CD14-positive monocyte (primary cell): ENCODE data around the gene UGT8. TPM values are rescaled to one million over a fixed set of nuclear protein-coding genes. Genes with fewer than 3 reads are reported as not detected.

ENCODE experiments used
- DNase-seq, 3 donors: peaks; one replicate each; pipeline ENCODE4 v3.0.0-alpha.2; 2011 to 2022
- H2AFZ ChIP-seq: 2 replicates; pipeline ENCODE4 v1.6.0; 2012; ENCODE audit warnings: mild to moderate bottlenecking, low read depth, low read length, inconsistent platforms; ENCODE audit not compliant: insufficient read depth, poor library complexity, severe bottlenecking
- H3K27ac ChIP-seq, 2 donors: 1 replicate in 1 of 2; 2 replicates in 1 of 2; pipeline ENCODE4 v1.5.1; 2012 to 2013; ENCODE audit warnings: low read length in 2 of 2, control low read depth in 1 of 2, inconsistent platforms in 1 of 2, low read depth in 1 of 2, mild to moderate bottlenecking in 1 of 2
- H3K27me3 ChIP-seq, 2 donors: one replicate each; pipeline versions ENCODE4 v1.6.0 to v1.6.1; 2011 to 2013; ENCODE audit warnings: low read length in 2 of 2; ENCODE audit not compliant: control insufficient read depth in 2 of 2, insufficient read depth in 2 of 2
- H3K36me3 ChIP-seq, 2 donors: replicated peaks in 1 of 2; 1 replicate in 1 of 2; 2 replicates in 1 of 2; pipeline versions ENCODE4 v1.5.1 to v1.6.1; 2012 to 2013; ENCODE audit warnings: low read length in 2 of 2, control low read depth in 1 of 2, inconsistent platforms in 1 of 2, mild to moderate bottlenecking in 1 of 2; ENCODE audit not compliant: insufficient read depth in 2 of 2, control insufficient read depth in 1 of 2
- H3K4me1 ChIP-seq, 2 donors: 1 replicate in 1 of 2; 2 replicates in 1 of 2; pipeline versions ENCODE4 v1.5.1 to v1.6.1; 2012 to 2013; ENCODE audit warnings: low read length in 2 of 2, control low read depth in 1 of 2, inconsistent platforms in 1 of 2, mild to moderate bottlenecking in 1 of 2, moderate library complexity in 1 of 2; ENCODE audit not compliant: insufficient read depth in 2 of 2, control insufficient read depth in 1 of 2
- H3K4me2 ChIP-seq: replicated peaks from 2 replicates; pipeline ENCODE3; 2012; ENCODE audit warnings: low read length, moderate library complexity, mild to moderate bottlenecking; ENCODE audit not compliant: poor library complexity, severe bottlenecking; ENCODE audit errors: extremely low read depth
- H3K4me3 ChIP-seq, 3 experiments: fragments of 200-600 bp in 1 of 3; sonication (generic) in 1 of 3; replicated peaks in 1 of 3; 1 replicate in 2 of 3; 2 replicates in 1 of 3; pipeline ENCODE4 v1.5.1; 2011 to 2013; ENCODE audit warnings: low read length in 3 of 3, mild to moderate bottlenecking in 3 of 3, control low read depth in 2 of 3, low read depth in 2 of 3, inconsistent platforms in 1 of 3, moderate library complexity in 1 of 3
- H3K79me2 ChIP-seq: 2 replicates; pipeline ENCODE4 v1.6.0; 2012; ENCODE audit warnings: mild to moderate bottlenecking, control low read depth, inconsistent platforms, low read length, moderate library complexity; ENCODE audit not compliant: insufficient read depth
- H3K9ac ChIP-seq: 2 replicates; pipeline ENCODE4 v1.6.0; 2017; ENCODE audit warnings: low read length, mild to moderate bottlenecking; ENCODE audit not compliant: insufficient read depth, poor library complexity, severe bottlenecking
- H3K9me3 ChIP-seq, 2 donors: replicated peaks in 1 of 2; 1 replicate in 1 of 2; 2 replicates in 1 of 2; pipeline versions ENCODE4 v1.5.1 to v1.6.1; 2012 to 2013; ENCODE audit warnings: low read length in 2 of 2, control low read depth in 1 of 2; ENCODE audit not compliant: control insufficient read depth in 1 of 2, insufficient read depth in 1 of 2
- H4K20me1 ChIP-seq: 2 replicates; pipeline ENCODE4 v1.6.0; 2012; ENCODE audit warnings: mild to moderate bottlenecking, low read length, control low read depth, moderate library complexity; ENCODE audit not compliant: insufficient read depth
- H3K27ac Mint-ChIP-seq, 7 donors: one replicate each; pipeline ENCODE4 v1.8.0; 2020; ENCODE audit warnings: mild to moderate bottlenecking in 7 of 7, mixed read lengths in 7 of 7, moderate library complexity in 6 of 7, inconsistent platforms in 2 of 7
- H3K27me3 Mint-ChIP-seq, 3 donors: one replicate each; pipeline ENCODE4 v1.8.0; 2021 to 2022; ENCODE audit warnings: low read depth in 3 of 3, mild to moderate bottlenecking in 3 of 3, mixed read lengths in 3 of 3, moderate library complexity in 3 of 3, inconsistent platforms in 1 of 3
- H3K36me3 Mint-ChIP-seq, 2 donors: one replicate each; pipeline ENCODE4 v1.8.0; 2020; ENCODE audit warnings: mixed read lengths in 2 of 2, inconsistent platforms in 1 of 2, mild to moderate bottlenecking in 1 of 2
- H3K4me1 Mint-ChIP-seq: one replicate; pipeline ENCODE4 v1.8.0; 2020; ENCODE audit warnings: mild to moderate bottlenecking, mixed read lengths
- H3K4me3 Mint-ChIP-seq, 2 donors: one replicate each; pipeline ENCODE4 v1.8.0; 2020; ENCODE audit warnings: mild to moderate bottlenecking in 2 of 2, mixed read lengths in 2 of 2, moderate library complexity in 1 of 2
- H3K9me3 Mint-ChIP-seq, 7 donors: one replicate each; pipeline ENCODE4 v1.8.0; 2020 to 2022; ENCODE audit warnings: mixed read lengths in 7 of 7, mild to moderate bottlenecking in 6 of 7, moderate library complexity in 6 of 7, inconsistent platforms in 2 of 7
- whole genome bisulfite sequencing: methylation state at CpG from one replicate; pipeline ENCODE4 v1.1.5; 2013; ENCODE audit warnings: missing lambda C conversion rate; ENCODE audit not compliant: insufficient coverage; 5-methylcytosine and 5-hydroxymethylcytosine counted together
- intact Hi-C, 2 donors: fragments of 100-400 bp; cut with micrococcal nuclease; formaldehyde crosslinking; loops; one replicate each; pipeline versions ENCODE4 v1.15.0 to v1.15.1; 2023
- polyA plus RNA-seq, 3 donors: library from polyadenylated mRNA; depleted of rRNA in 1 of 3; unstranded in 2 of 3; stranded (reverse) in 1 of 3; fragments of 300-500 nt in 2 of 3; fragments of >200 nt in 1 of 3; fragmentation: Illumina TruSeq in 2 of 3; gene quantifications; 1 replicate in 2 of 3; 2 replicates in 1 of 3; pipeline ENCODE4 v1.2.3, GENCODE V29; 2012 to 2021
- TF ChIP-seq, protein P1 (sequence below): fragments of 200-600 bp; IDR thresholded peaks from one replicate; pipeline ENCODE4 v1.8.0; 2022; ENCODE audit warnings: antibody characterized with exemption, mild to moderate bottlenecking

UGT8 gene
- polyA plus RNA-seq, 3 donors: not detected

DNA sequence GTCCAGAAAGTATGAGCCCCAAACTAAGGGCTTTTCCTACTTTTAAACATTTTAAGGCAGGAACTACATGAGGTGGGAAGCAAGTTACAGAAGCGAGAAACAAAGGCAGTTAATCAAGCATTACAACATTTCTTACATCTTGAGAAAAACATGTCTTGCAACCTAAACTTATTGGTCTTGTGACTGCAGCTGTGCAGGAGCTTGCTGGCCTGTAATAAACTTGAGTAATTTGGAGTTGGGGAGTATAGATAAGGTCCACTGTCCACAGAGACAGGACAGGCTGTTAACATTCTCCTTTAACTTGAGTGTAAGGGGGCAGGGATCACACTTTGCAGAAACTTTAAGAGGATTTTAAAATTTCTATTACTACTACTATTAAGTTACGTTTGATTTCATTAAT lies 2.7 kb upstream of the UGT8 start:
- H3K4me1 Mint-ChIP-seq: peaks cover 7% of the 10 kb centered on the region
- Histone ChIP-seq H3K9me3 (peaks cover 8% of the 10 kb centered on the region in 2 donors), H3K4me2 (no peak overlapping the region), H2AFZ (no peak overlapping the region), H3K4me3 (no peak overlapping the region), H3K79me2 (no peaks in the 10 kb centered on the region), H3K9ac (no peak overlapping the region), H3K27ac (no peak overlapping the region), H3K36me3 (no peaks in the 10 kb centered on the region), H3K4me1 (no peaks in the 10 kb centered on the region), H3K27me3 (peaks cover 33 to 44% of the 10 kb centered on the region in 2 donors), H4K20me1 (no peaks in the 10 kb centered on the region)
- no peaks in the 10 kb centered on the region for H3K36me3 Mint-ChIP-seq
- no peak overlapping the region for H3K27ac Mint-ChIP-seq
- no peak for DNase-seq
- no CpG with 5 or more reads among the region's 2 CpGs for WGBS
- intact Hi-C loops: no loop called here
- H3K4me3 Mint-ChIP-seq: no peak overlapping the region
- H3K9me3 Mint-ChIP-seq: peaks cover 4 to 26% (median 7%) of the 10 kb centered on the region in 7 donors
- TF ChIP-seq, protein P1, sequence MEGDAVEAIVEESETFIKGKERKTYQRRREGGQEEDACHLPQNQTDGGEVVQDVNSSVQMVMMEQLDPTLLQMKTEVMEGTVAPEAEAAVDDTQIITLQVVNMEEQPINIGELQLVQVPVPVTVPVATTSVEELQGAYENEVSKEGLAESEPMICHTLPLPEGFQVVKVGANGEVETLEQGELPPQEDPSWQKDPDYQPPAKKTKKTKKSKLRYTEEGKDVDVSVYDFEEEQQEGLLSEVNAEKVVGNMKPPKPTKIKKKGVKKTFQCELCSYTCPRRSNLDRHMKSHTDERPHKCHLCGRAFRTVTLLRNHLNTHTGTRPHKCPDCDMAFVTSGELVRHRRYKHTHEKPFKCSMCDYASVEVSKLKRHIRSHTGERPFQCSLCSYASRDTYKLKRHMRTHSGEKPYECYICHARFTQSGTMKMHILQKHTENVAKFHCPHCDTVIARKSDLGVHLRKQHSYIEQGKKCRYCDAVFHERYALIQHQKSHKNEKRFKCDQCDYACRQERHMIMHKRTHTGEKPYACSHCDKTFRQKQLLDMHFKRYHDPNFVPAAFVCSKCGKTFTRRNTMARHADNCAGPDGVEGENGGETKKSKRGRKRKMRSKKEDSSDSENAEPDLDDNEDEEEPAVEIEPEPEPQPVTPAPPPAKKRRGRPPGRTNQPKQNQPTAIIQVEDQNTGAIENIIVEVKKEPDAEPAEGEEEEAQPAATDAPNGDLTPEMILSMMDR: no peak
- H3K27me3 Mint-ChIP-seq: peaks cover 34 to 43% (median 41%) of the 10 kb centered on the region in 3 donors

DNA sequence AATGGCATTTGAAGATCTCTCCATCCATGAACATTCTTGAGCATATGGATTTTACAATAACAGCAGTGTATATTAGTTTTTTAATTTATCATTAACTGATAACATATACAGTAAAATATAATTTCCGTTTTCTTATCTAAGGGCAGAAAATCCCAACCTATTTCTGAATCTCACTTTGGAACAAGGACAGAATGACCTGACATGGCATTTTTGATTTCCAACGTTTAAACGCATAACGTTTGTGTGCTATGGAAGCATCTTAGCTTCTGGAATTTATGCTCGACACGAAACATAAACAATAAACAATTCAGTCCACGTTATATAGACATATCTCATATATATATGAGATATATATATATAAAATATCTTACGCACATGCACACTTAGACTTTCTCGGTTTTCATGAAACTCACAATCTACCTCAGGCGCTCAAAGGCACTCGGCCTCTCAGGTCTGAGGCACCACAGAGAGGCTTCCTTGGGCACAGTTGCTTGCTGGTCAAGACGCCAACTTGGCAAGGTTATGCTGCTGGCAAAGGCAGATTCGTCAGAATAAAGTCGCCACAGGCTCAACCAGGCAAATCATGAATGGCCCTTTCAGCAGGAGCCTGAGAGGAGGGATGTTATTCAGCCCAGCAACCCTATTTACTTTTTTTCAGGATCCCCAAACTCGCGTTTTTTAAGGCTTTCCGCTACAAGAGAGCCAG lies 1.0 kb upstream of the UGT8 start:
- no peak for DNase-seq
- Mint-ChIP-seq H3K36me3 (no peaks in the 10 kb centered on the region), H3K27ac (no peak overlapping the region), H3K9me3 (peaks cover 2 to 26% (median 7%) of the 10 kb centered on the region in 7 donors), H3K4me1 (peaks cover 7% of the 10 kb centered on the region), H3K27me3 (peaks cover 35 to 47% (median 44%) of the 10 kb centered on the region in 3 donors), H3K4me3 (peak overlapping the region in 1 of 2 donors; percentile 88)
- Histone ChIP-seq H3K9ac (no peak overlapping the region), H3K36me3 (no peaks in the 10 kb centered on the region), H3K9me3 (peaks cover 4 to 8% of the 10 kb centered on the region in 2 donors), H3K79me2 (no peaks in the 10 kb centered on the region), H3K4me3 (no peak overlapping the region), H3K4me1 (no peaks in the 10 kb centered on the region), H4K20me1 (no peaks in the 10 kb centered on the region), H3K27ac (no peak overlapping the region), H3K27me3 (peaks cover 39 to 49% of the 10 kb centered on the region in 2 donors), H2AFZ (no peak overlapping the region), H3K4me2 (no peak overlapping the region)
- WGBS: 39% methylated on average over 9 of the region's 17 CpGs
- TF ChIP-seq, protein P1: no peak
- intact Hi-C loops: no loop called here
